Superior temporal gyrus (tissue), 1 donor: Measurements from ENCODE around the gene ADARB2.

Experiments used
- DNase-seq: peaks from one replicate; pipeline ENCODE4 v3.0.0-alpha.2; 2016; ENCODE audit errors: extremely low spot score

The ADARB2 gene

GRCh38 chr10:1663226-1663625 lies 74.1 kb downstream of the ADARB2 start:
- DNase-seq, result no peak

- no peak for DNase-seq
Observed at GRCh38 chr10:1662438-1663025, 74.8 kb downstream of the ADARB2 start.

GRCh38 chr10:1661859-1662437 lies 75.4 kb downstream of the ADARB2 start:
- no peak for DNase-seq

- DNase-seq, result no peak
Observed at GRCh38 chr10:1661416-1661815, 75.9 kb downstream of the ADARB2 start.

DNA sequence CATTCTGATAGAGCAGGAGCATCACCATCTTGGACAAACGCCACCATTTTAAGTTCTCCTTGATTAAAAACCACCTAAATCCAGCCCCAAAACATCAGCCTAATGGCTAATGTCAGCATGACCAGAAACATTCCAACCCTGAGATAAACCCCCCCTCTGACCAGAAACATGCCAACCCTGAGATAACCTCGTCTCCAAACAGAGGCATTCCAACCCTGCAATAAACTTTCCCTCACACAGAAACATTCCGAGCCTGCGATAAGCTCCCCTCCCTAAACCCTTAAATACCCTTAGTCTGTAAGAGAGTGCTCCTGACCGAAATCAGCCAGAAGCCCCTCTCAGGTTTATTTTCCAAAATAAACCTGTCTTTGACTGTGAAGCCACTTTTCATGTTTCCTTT lies 76.5 kb downstream of the ADARB2 start:
- DNase-seq, result no peak

- no peak for DNase-seq
Observed at GRCh38 chr10:1660386-1660785, 76.9 kb downstream of the ADARB2 start.

DNA sequence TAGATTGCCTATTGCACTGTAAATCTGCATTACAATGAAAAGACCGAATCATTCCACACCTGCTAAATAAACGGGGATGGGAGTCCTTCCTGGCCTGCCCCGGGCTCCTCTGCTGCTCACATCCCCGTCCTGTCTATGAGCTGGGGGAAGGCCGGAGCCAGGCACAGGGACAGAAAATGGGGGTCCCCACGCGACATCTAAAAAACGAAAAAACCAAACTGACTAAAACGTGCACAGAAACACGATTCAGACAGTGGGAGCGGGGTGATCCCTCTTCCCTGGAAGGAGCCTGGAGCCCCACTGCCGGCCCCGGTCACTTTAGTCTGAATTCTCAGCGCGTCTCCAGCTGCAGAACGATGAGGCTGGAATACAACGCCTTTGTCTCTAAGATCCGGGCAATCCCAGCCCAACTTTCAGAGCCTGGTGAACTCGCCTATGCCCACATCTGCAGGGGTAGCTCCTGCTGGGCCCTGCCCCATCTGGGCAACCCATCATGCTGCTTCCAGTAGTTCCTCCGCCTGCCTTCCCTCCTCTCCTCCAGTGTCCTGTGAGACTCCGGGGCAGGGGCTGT lies 78.0 kb downstream of the ADARB2 start:
- DNase-seq, result no peak

DNA sequence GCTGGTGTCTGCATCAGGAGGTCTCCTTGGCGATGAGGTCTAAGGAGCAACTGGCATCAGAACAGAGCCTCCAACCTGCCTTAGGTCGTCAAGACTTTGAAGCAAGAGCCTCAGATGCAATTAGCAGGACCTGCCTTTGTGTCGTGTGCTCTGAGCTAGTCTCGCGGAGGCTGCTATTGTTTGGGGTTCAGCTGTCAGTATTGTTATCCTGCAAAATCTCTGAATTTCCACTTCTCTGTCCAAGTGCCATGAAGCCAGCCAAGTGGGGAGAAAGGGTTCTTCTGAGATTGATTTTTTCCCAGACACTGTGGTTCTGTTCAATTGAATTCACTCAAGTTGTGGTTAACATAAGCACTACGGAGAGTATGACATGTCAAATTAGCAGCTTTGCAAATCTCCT lies 78.7 kb downstream of the ADARB2 start:
- DNase-seq, result no peak

- no peak for DNase-seq
Observed at GRCh38 chr10:1657479-1657878, 79.8 kb downstream of the ADARB2 start.

GRCh38 chr10:1655367-1655766 lies 82.0 kb downstream of the ADARB2 start:
- no peak for DNase-seq

- DNase-seq, result no peak
Observed at GRCh38 chr10:1654811-1655356, 82.4 kb downstream of the ADARB2 start.

DNA sequence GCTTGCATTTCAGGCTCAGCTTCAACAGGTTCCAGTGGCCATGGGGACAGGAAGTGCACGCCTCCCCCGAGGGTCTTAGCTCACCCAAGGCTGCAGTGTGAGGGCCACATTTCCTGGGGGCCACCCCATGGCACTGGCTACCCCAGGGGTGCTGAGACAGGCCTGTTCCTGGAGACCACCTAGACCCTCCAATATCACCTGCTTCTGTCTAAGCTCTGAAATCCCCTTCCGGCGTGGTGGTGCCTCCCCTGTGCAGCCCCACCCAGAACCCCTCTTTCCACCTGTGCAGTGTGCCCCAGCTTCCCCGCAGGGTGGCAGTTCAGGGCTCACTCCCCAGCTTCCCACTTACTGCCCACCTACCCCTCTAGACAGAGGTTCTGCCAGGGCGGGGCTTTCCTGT lies 83.1 kb downstream of the ADARB2 start:
- DNase-seq, result no peak

GRCh38 chr10:1653321-1653720 lies 84.0 kb downstream of the ADARB2 start:
- no peak for DNase-seq

- DNase-seq, result no peak
Observed at GRCh38 chr10:1652151-1652550, 85.2 kb downstream of the ADARB2 start.

DNA sequence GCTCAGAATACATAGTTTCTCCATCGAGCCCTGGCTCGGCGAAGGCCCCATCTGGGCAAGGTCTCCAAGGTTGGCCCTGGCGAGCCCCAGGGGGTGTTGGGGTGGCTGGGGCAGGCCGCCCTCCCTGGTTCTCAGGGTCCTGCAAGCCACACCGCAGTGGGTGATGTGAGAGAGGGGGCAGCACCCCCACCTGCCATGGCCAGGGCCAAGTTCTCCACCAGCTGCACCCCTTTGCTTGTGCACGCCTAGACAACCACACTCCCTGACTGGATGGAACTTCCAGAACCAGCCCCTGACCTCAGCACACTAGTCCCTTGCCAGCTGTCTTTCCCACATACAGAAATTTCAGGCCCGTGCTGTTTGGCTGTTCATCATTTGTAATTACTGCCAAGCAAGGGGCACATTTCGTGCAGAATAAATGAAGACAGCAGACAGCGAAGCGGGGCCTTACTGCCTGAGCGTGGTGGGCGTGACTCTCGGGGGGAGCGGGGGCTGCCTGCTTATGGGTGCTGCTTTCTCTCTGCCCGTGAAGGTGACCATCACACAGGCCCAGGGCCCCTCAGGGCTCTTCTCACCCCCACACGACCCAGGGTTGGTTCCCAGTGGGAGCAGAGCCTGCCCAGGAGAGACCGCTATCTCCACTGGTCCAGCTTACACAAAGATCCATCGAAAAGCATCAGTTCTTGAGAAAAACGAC lies 85.9 kb downstream of the ADARB2 start:
- no peak for DNase-seq

DNA sequence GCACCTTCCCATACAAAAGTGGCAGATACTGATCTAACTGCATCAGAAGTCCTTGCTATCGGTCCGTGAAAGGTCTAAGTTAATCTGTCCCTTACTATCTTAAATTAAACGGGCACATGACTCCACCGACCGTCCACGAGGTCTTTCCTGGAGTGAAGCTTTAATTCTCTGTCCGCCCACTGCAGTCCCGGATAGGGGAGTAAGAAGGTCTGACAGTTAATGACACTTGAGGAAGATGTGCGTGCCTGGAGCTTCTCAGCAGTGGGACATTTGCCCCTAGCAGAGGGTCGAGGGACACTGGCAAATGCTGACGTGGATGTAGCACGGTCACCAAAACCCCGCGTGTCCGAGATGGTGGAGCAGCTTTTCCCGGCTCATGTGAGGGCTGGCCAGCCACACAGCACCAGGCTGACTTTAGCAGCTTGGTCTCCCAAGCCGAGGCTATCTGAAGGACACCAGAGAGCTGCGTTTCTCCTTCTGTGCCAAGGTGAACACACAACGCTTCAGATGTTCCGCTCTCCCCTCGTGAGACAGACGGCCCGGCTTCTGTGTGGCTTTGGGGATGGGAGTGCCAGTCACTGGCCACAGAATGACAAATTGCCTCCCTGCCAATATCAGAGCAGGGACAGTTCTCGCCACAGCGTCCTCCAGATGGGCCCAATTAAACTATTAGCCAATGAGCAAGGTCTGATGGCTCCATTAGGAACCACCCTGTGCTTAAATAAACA lies 86.6 kb downstream of the ADARB2 start:
- DNase-seq, result no peak

GRCh38 chr10:1648648-1649047 lies 88.7 kb downstream of the ADARB2 start:
- no peak for DNase-seq

DNA sequence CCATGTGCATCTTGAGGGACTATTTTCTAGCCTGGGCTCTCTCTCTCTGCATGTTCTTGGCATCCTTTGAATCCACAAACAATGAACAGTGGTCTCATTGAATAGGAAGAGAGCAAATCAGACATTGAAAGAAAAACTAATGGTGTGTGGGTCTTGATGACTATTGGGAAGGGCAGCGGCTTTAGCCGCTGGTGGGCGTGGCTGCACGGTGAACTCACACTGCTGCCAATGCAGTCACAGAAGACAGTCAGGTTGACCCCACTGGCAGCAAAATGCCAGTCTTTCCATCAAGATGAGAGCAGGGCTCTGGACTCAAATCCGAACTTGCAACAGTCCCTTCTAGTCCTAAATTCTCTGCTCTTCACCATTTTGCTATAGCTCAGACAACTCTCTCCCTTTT lies 91.0 kb downstream of the ADARB2 start:
- no peak for DNase-seq

DNA sequence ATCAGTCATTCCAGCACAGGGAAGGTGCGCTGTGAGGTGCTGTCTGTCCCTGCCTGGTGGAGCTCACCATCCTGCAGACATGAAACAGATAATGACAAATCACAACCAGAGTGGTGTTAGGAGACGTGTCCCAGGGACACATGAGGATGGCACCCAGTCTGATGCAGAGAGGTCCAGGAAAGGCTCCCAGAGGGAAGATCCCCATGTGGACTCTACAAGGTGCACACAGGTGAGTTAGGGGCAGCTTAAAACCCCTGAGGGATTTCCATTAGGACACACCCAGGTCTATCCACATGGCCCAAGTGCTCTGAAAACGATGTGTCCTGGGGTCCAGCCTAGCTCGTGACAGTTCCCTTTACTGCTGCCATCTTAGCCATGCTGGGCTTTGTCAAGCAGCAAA lies 91.4 kb downstream of the ADARB2 start:
- DNase-seq, result no peak

DNA sequence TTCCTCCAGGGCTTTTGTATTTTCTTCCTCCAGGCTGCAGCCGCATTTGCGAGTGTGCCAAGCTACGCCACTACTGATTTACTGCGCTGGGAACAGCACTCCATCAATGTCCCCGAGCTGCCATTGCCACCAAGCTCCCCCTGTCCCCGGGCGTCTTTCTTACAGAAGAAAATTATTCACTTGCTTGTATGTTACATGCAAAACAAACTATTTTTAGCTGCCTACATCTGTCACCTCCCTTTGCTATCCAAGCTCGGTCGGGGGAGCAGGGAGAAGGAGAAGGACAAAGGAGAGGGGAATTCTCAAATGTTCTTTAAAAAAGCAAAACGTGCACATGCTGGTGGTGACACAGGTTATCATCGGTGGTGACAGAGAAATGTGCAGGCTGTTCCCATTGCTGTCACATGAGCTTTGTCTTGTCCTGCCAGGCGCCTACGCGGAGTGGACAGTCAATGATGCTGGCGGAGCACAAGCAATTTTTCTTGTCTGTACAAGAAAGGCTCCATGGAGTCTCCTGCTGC lies 93.1 kb downstream of the ADARB2 start:
- no peak for DNase-seq

- DNase-seq, result no peak
Observed at GRCh38 chr10:1643908-1644179, 93.5 kb downstream of the ADARB2 start.
